Transverse colon (tissue), 4 donors: ENCODE measurements around the gene PCDHGB4. TPM values are rescaled to one million over a fixed set of nuclear protein-coding genes. Genes with fewer than 3 reads are reported as not detected.

Experiments
- DNase-seq: peaks from one replicate; pipeline ENCODE4 v3.0.0-alpha.2; 2019
- H3K27ac ChIP-seq, 4 donors: fragments of 200-600 bp; sonication (generic); 2 replicates each; pipeline ENCODE4 v1.5.1; 2016 to 2018; ENCODE audit warnings: inconsistent platforms in 4 of 4
- H3K27me3 ChIP-seq: fragments of 200-600 bp; sonication (generic); 2 replicates; pipeline ENCODE4 v1.5.1; 2017; ENCODE audit warnings: inconsistent platforms
- H3K36me3 ChIP-seq, 4 donors: fragments of 200-600 bp; sonication (generic); 2 replicates each; pipeline ENCODE4 v1.5.1; 2017 to 2019; ENCODE audit warnings: inconsistent platforms in 4 of 4
- H3K4me1 ChIP-seq, 4 donors: fragments of 200-600 bp; sonication (generic); 2 replicates each; pipeline ENCODE4 v1.5.1; 2017 to 2020; ENCODE audit warnings: inconsistent platforms in 4 of 4
- H3K4me3 ChIP-seq, 4 donors: fragments of 200-600 bp; sonication (generic); 1 replicate in 1 of 4; 2 replicates in 3 of 4; pipeline versions ENCODE4 v1.5.1 to v1.6.1; 2017 to 2019; ENCODE audit warnings: inconsistent platforms in 4 of 4
- H3K9me3 ChIP-seq, 2 donors: fragments of 200-600 bp; sonication (generic); 2 replicates each; pipeline ENCODE4 v1.5.1; 2017 to 2019; ENCODE audit warnings: inconsistent platforms in 2 of 2
- EP300 ChIP-seq: sonication (generic); formaldehyde crosslinking; IDR thresholded peaks from one replicate; pipeline ENCODE4 v1.6.1; 2017; ENCODE audit warnings: antibody characterized with exemption, low read depth
- POLR2A ChIP-seq: fragments of 450-650 bp; IDR thresholded peaks from one replicate; pipeline ENCODE4 v1.6.1; 2016; ENCODE audit warnings: antibody characterized with exemption, mild to moderate bottlenecking, moderate library complexity
- POLR2AphosphoS5 ChIP-seq, 3 donors: sonication (generic); formaldehyde crosslinking; IDR thresholded peaks; one replicate each; pipeline ENCODE4 v1.6.1; 2016; ENCODE audit warnings: antibody characterized with exemption in 3 of 3
- WGBS, 2 donors: methylation state at CpG; one replicate each; pipeline ENCODE4 v1.1.5; 2018; ENCODE audit warnings: low coverage in 1 of 2; 5-methylcytosine and 5-hydroxymethylcytosine counted together
- in situ Hi-C, 4 donors: fragments of 200-750 bp; cut with MboI; loops; one replicate each; pipeline versions ENCODE4 v1.15.0 to v1.15.1; 2017; ENCODE audit warnings: low sequenced_read_pairs in 3 of 4, low pct_ligation_motif_present in 1 of 4, low pct_unique_long_range_greater_than_20kb in 1 of 4
- intact Hi-C: fragments of 100-400 bp; cut with DNase I; formaldehyde crosslinking; loops from one replicate; pipeline ENCODE4 v1.15.1; 2023; ENCODE audit warnings: low total_unique reads
- total RNA-seq, 4 donors: library from RNA; depleted of rRNA; stranded (reverse); fragments of >200 nt; gene quantifications; one replicate each; pipeline ENCODE4 v1.1.0, GENCODE V29; 2016
- TF ChIP-seq, protein P1 (sequence below), 5 experiments: fragments of 200-600 bp in 3 of 5; fragments of 450-650 bp in 2 of 5; sonication (generic) in 3 of 5; IDR thresholded peaks; 1 replicate in 2 of 5; 2 replicates in 3 of 5; pipeline ENCODE4 v1.5.1; 2016 to 2017; ENCODE audit warnings: antibody characterized with exemption in 5 of 5, inconsistent platforms in 3 of 5, mild to moderate bottlenecking in 2 of 5, moderate library complexity in 1 of 5

PCDHGB4 gene
- total RNA-seq, 4 donors from 2014 or later: 0.40 to 4.4 (median 2.4) TPM

DNA sequence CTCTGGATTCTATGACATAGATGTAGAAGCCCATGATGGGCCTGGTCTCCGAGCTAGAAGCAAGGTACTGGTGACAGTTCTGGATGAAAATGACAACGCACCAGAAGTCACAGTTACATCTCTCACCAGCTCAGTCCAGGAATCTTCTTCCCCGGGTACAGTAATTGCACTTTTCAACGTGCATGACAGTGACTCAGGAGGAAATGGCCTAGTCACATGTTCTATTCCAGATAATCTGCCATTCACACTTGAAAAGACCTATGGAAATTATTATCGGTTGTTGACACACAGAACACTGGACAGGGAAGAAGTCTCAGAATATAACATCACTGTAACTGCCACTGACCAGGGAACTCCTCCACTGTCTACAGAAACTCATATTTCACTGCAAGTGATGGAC lies 31.4 kb upstream of the PCDHGB4 start:
- 75 to 76% methylated on average over 5 of the region's 5 CpGs for WGBS, 2 donors
- peaks cover 42 to 79% of the 10 kb centered on the region in 2 donors for H3K9me3 ChIP-seq
- in situ Hi-C loops (loop anchor here in 1 of 4 donors (25.0 kb wide), 1 partner anchor 206 kb away; no protein-coding TSS in a partner anchor), intact Hi-C loops (no loop called here)
- H3K27ac ChIP-seq: no peak overlapping the region
- no peak for DNase-seq
- H3K36me3 ChIP-seq: no peaks in the 10 kb centered on the region
- no peak overlapping the region for H3K4me3 ChIP-seq
- no peak for TF ChIP-seq EP300
- TF ChIP-seq, protein P1, sequence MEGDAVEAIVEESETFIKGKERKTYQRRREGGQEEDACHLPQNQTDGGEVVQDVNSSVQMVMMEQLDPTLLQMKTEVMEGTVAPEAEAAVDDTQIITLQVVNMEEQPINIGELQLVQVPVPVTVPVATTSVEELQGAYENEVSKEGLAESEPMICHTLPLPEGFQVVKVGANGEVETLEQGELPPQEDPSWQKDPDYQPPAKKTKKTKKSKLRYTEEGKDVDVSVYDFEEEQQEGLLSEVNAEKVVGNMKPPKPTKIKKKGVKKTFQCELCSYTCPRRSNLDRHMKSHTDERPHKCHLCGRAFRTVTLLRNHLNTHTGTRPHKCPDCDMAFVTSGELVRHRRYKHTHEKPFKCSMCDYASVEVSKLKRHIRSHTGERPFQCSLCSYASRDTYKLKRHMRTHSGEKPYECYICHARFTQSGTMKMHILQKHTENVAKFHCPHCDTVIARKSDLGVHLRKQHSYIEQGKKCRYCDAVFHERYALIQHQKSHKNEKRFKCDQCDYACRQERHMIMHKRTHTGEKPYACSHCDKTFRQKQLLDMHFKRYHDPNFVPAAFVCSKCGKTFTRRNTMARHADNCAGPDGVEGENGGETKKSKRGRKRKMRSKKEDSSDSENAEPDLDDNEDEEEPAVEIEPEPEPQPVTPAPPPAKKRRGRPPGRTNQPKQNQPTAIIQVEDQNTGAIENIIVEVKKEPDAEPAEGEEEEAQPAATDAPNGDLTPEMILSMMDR (IDR thresholded peaks at IDR 0.05): no peak
- no peak for TF ChIP-seq POLR2A
- TF ChIP-seq POLR2AphosphoS5 (IDR thresholded peaks at IDR 0.05): no peak
- peaks cover 13% of the 10 kb centered on the region for H3K27me3 ChIP-seq
- H3K4me1 ChIP-seq: no peaks in the 10 kb centered on the region

DNA sequence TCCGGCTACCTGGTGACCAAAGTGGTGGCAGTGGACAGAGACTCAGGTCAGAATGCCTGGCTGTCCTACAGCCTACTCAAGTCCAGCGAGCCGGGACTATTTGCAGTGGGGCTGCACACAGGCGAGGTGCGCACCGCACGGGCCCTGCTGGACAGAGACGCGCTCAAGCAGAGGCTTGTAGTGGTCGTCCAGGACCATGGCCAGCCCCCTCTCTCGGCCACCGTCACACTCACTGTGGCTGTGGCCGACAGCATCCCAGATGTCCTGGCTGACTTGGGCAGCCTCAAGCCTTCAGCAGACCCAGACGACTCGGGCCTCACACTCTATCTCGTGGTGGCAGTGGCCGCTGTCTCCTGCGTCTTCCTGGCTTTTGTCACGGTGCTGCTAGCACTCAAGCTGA lies 30.5 kb upstream of the PCDHGB4 start:
- intact Hi-C loops: no loop called here
- no peak overlapping the region for H3K4me3 ChIP-seq
- DNase-seq: no peak
- 74% methylated on average over 17 of the region's 19 CpGs; no CpG with 5 or more reads in 1 of the 2 donors for WGBS, 2 donors
- H3K36me3 ChIP-seq: no peaks in the 10 kb centered on the region
- peaks cover 10% of the 10 kb centered on the region for H3K27me3 ChIP-seq
- in situ Hi-C loops: loop anchor here in 1 of 4 donors (25.0 kb wide), 1 partner anchor 205 kb away; no protein-coding TSS in a partner anchor
- TF ChIP-seq POLR2A (no peak), POLR2AphosphoS5 (IDR thresholded peaks at IDR 0.05) (no peak), EP300 (no peak)
- TF ChIP-seq, protein P1 (IDR thresholded peaks at IDR 0.05): no peak
- H3K9me3 ChIP-seq: peaks cover 41 to 79% of the 10 kb centered on the region in 2 donors
- H3K27ac ChIP-seq: no peak overlapping the region
- H3K4me1 ChIP-seq: no peaks in the 10 kb centered on the region

DNA sequence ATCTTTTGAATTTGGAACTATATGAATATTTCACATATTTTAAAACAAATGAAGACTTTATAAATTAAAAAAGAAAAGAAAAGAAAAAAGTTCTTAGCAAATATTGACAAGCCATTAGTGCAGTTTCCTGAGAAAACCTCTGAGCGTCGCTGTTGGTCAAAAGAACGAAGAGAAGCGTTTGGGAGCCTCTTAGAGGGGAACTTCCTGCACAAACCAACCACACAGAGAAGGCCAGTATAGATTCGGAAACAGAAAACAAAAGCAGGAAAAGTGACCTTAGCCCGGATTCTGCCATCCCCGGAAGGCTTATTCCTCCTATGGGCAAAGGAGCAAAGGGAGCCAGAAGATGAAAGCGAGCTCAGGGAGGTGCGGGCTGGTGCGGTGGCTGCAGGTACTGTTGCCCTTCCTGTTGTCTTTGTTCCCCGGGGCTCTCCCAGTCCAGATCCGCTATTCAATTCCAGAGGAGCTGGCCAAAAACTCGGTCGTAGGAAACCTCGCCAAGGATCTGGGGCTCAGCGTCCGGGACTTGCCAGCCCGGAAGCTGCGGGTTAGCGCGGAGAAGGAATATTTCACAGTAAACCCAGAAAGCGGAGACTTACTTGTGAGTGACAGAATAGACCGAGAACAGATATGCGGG lies 27.6 kb upstream of the PCDHGB4 start, which contains the start of gene PCDHGB2:
Gene PCDHGB2 (plus strand): TSS at position 205 of the 637 bp plus-strand sequence. CDS start 142 bp downstream, at position 347.
- WGBS, 2 donors: 14 to 44% methylated on average over 16 to 24 of the region's 24 CpGs
- Histone ChIP-seq H3K4me3 (peak within 1 kb of the TSS in 2 of 4 donors; percentile 8 to 36), H3K27ac (no peak within 1 kb of the TSS), H3K4me1 (no peaks in the 10 kb centered on the region), H3K36me3 (no peaks in the 10 kb centered on the region), H3K27me3 (peaks cover 23% of the 10 kb centered on the region), H3K9me3 (peaks cover 67 to 80% of the 10 kb centered on the region in 2 donors)
- TF ChIP-seq EP300 (no peak), POLR2AphosphoS5 (IDR thresholded peaks at IDR 0.05) (no peak), POLR2A (no peak)
- TF ChIP-seq, protein P1 (IDR thresholded peaks at IDR 0.05): peak; percentile 18 to 43 (median 39)
- in situ Hi-C loops: loop anchor here in 1 of 4 donors (25.0 kb wide), 1 partner anchor 202 kb away; no protein-coding TSS in a partner anchor
- no peak for DNase-seq
- intact Hi-C loops: no loop called here

DNA sequence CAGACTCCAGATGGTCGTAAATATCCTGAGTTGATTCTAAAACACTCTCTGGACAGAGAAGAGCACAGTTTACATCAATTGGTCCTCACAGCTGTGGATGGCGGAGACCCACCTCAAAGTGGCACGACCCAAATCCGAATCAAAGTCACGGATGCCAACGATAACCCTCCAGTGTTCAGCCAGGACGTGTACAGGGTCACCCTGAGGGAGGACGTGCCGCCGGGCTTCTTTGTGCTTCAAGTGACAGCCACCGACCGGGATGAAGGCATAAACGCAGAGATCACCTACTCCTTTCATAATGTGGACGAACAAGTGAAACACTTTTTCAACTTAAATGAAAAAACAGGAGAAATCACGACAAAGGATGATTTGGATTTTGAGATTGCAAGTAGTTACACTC lies 26.8 kb upstream of the PCDHGB4 start:
- intact Hi-C loops (no loop called here), in situ Hi-C loops (loop anchor here in 1 of 4 donors (25.0 kb wide), 1 partner anchor 202 kb away; no protein-coding TSS in a partner anchor)
- Histone ChIP-seq H3K27me3 (peaks cover 29% of the 10 kb centered on the region), H3K9me3 (peaks cover 66 to 81% of the 10 kb centered on the region in 2 donors), H3K4me1 (no peaks in the 10 kb centered on the region), H3K4me3 (no peak overlapping the region), H3K36me3 (no peaks in the 10 kb centered on the region), H3K27ac (no peak overlapping the region)
- TF ChIP-seq POLR2AphosphoS5 (IDR thresholded peaks at IDR 0.05) (no peak), POLR2A (no peak), EP300 (no peak)
- TF ChIP-seq, protein P1 (IDR thresholded peaks at IDR 0.05): no peak
- 60 to 87% methylated on average over 3 to 15 of the region's 15 CpGs for WGBS, 2 donors
- no peak for DNase-seq
